Esophagus muscularis mucosa (tissue), 4 donors: ENCODE measurements around the gene PSENEN.

Source experiments
- EP300 ChIP-seq: sonication (generic); formaldehyde crosslinking; IDR thresholded peaks from one replicate; pipeline ENCODE4 v1.6.1; 2017; ENCODE audit warnings: antibody characterized with exemption
- POLR2A ChIP-seq: fragments of 450-650 bp; IDR thresholded peaks from one replicate; pipeline ENCODE4 v1.6.1; 2017; ENCODE audit warnings: antibody characterized with exemption, moderate library complexity, mild to moderate bottlenecking, low read depth
- POLR2AphosphoS5 ChIP-seq, 2 donors: sonication (generic); formaldehyde crosslinking; IDR thresholded peaks; one replicate each; pipeline ENCODE4 v1.6.1; 2017; ENCODE audit warnings: antibody characterized with exemption in 2 of 2
- TF ChIP-seq, protein P1 (sequence below), 3 experiments: fragments of 200-600 bp in 2 of 3; fragments of 450-650 bp in 1 of 3; sonication (generic) in 2 of 3; IDR thresholded peaks; one replicate each; pipeline ENCODE4 v1.5.1; 2017 to 2019; ENCODE audit warnings: antibody characterized with exemption in 3 of 3, mild to moderate bottlenecking in 2 of 3, moderate library complexity in 1 of 3

DNA sequence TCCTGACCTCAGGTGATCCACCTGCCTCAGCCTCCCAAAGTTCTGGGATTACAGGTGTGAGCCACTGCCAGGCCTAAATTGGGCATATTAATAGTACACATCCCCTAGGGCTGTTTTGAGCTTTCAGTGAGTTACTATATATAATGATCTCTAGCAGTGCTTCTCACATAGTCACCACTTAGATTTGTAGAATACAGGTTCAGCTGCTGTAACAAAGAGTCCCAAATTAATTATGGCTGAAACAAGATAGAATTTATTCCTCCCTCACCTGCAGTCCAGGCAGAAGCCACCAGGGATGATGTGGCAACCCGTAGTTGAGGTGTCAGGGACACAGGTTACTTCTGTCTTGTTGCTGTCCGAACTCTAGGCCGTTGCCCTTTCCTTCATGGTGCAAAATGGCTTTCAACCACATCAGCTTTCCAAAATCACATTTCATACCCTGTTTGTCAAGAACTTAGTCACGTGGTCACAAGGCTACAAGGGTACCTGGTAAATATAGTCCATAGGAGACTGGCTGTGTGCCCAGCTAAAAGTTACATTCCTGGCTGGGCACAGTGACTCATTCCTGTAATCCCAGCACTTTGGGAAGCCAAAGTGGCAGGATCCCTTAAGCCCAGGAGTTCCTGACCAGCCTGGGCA, 15.4 kb downstream of the PSENEN start:
- TF ChIP-seq POLR2A = no peak
- TF ChIP-seq, protein P1, sequence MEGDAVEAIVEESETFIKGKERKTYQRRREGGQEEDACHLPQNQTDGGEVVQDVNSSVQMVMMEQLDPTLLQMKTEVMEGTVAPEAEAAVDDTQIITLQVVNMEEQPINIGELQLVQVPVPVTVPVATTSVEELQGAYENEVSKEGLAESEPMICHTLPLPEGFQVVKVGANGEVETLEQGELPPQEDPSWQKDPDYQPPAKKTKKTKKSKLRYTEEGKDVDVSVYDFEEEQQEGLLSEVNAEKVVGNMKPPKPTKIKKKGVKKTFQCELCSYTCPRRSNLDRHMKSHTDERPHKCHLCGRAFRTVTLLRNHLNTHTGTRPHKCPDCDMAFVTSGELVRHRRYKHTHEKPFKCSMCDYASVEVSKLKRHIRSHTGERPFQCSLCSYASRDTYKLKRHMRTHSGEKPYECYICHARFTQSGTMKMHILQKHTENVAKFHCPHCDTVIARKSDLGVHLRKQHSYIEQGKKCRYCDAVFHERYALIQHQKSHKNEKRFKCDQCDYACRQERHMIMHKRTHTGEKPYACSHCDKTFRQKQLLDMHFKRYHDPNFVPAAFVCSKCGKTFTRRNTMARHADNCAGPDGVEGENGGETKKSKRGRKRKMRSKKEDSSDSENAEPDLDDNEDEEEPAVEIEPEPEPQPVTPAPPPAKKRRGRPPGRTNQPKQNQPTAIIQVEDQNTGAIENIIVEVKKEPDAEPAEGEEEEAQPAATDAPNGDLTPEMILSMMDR (IDR thresholded peaks at IDR 0.05) = no peak
- TF ChIP-seq EP300 = no peak
- TF ChIP-seq POLR2AphosphoS5 (IDR thresholded peaks at IDR 0.05) = no peak
